ENCODE data around the gene TMPRSS9.

- TF ChIP-seq RAD21 (IDR thresholded peaks at IDR 0.05; ENCODE audit: low read depth) (no peak), EGR1 (IDR thresholded peaks at IDR 0.05) (no peak), REST (IDR thresholded peaks at IDR 0.05; ENCODE audit: low read depth) (no peak), USF1 (IDR thresholded peaks at IDR 0.05) (no peak), MAX (IDR thresholded peaks at IDR 0.05) (no peak), TCF12 (IDR thresholded peaks at IDR 0.05; ENCODE audit: low read depth) (no peak), EP300 (IDR thresholded peaks at IDR 0.05; ENCODE audit: borderline replicate concordance) (no peak), NFIC (IDR thresholded peaks at IDR 0.05) (no peak), CREB1 (IDR thresholded peaks at IDR 0.05; ENCODE audit: low read depth) (no peak), YY1 (IDR thresholded peaks at IDR 0.05; ENCODE audit: low read depth) (no peak), TAF1 (IDR thresholded peaks at IDR 0.05; ENCODE audit: low read depth) (no peak)
These were observed 27.6 kb upstream of the TMPRSS9 start for GRCh38 chr19:2332341-2333026.

Measured in Ishikawa (cell line).